Measurements from ENCODE around the gene ATP1B1.

DNA sequence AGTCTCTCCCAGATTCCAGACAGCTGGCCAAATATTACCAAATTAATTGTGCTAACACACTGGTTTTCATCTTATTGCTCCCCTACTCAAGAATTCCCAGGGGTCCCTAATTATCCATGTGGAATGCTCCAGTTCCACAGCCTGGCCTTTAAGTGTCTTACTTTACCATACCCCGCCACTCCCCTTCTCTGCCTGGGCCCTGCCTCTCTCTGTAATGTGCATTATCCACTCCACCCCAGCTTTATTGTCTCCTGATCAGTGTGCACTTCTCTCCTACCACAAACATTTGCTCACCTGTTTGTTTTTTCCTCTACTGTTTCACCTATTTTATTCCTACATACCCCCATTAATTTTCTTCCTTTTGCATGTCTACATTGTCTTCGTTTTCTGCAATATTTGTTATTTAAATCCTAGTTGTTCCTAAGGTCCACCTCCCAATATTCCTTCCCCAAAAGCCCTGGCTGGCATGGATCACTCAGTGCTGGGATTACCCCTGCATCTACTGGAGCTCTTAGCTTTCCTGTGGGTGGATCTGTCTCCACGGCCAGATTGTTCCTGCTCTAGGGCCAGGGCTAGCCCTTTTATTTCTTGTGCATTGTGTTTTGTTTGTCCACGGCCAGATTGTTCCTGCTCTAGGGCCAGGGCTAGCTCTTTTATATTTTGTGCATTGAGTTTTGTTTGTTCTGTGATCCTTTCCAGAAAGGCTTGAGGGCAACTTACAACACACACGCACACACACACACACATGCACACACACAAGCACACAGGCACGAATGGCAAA lies 33.4 kb upstream of the ATP1B1 start:
- TF ChIP-seq CTCF (optimal IDR thresholded peaks at IDR 0.05 in 1 of 3, IDR thresholded peaks at IDR 0.05 in 1 of 3, conservative IDR thresholded peaks at IDR 0.05 in 1 of 3; ENCODE audit: extremely low read depth in 1 of 3, insufficient read depth in 2 of 3, low read length in 3 of 3) (no peak), EZH2 (IDR thresholded peaks at IDR 0.05; ENCODE audit: low read length) (no peak)
